HEK293 (cell line): ENCODE measurements around the gene TCF12.

ENCODE experiments used
- CTCF ChIA-PET: fragments of 350-600 bp; formaldehyde crosslinking; extraction: SDS; loops from one replicate; lab custom pipeline; 2021; ENCODE audit warnings: antibody characterized with exemption; lab: Yijun Ruan, JAX
- POLR2A ChIA-PET: fragments of 300-600 bp; formaldehyde crosslinking; extraction: SDS; loops from one replicate; lab custom pipeline; 2020; ENCODE audit warnings: antibody characterized with exemption, inconsistent platforms; lab: Yijun Ruan, JAX
- H3K27ac ChIP-seq: fragments of 200-500 bp; sonication (Bioruptor generic); 2 replicates; pipeline ENCODE4 v1.5.1; 2014; ENCODE audit warnings: low read depth, low read length, control low read depth, inconsistent platforms; ENCODE audit errors: extremely low read depth
- H3K36me3 ChIP-seq, 2 experiments: fragments of 200-500 bp in 1 of 2; sonication (Bioruptor generic) in 1 of 2; 1 replicate in 1 of 2; 2 replicates in 1 of 2; pipeline ENCODE4 v1.5.1; 2014 to 2017; ENCODE audit warnings: inconsistent platforms in 2 of 2, low read length in 2 of 2; ENCODE audit not compliant: control insufficient read depth in 2 of 2, insufficient read depth in 1 of 2
- H3K4me1 ChIP-seq: fragments of 200-500 bp; sonication (Bioruptor generic); 2 replicates; pipeline ENCODE4 v1.5.1; 2014; ENCODE audit warnings: mild to moderate bottlenecking, low read length, inconsistent platforms; ENCODE audit not compliant: control insufficient read depth, insufficient read depth
- H3K4me3 ChIP-seq: 2 replicates; pipeline ENCODE4 v1.5.1; 2011; ENCODE audit warnings: low read depth, mild to moderate bottlenecking, control low read depth, low read length, moderate library complexity
- H3K9me3 ChIP-seq: fragments of 200-500 bp; sonication (Bioruptor generic); 2 replicates; pipeline ENCODE4 v1.5.1; 2014; ENCODE audit warnings: low read depth, low read length, inconsistent platforms; ENCODE audit not compliant: control insufficient read depth, insufficient read depth
- BCL11B ChIP-seq: fragments of 450-650 bp; formaldehyde crosslinking; IDR thresholded peaks from 2 replicates; pipeline ENCODE4 v1.5.1; 2016; ENCODE audit warnings: low read depth, missing biosample characterization, missing genetic modification characterization
- EGR2 ChIP-seq: fragments of 450-650 bp; formaldehyde crosslinking; IDR thresholded peaks from 2 replicates; pipeline ENCODE4 v1.5.1; 2016; ENCODE audit warnings: low read depth, missing biosample characterization, missing genetic modification characterization
- FEZF1 ChIP-seq: fragments of 450-650 bp; formaldehyde crosslinking; IDR thresholded peaks from 2 replicates; pipeline ENCODE4 v1.5.1; 2016; ENCODE audit warnings: missing biosample characterization, missing genetic modification characterization
- GLIS1 ChIP-seq: fragments of 450-650 bp; formaldehyde crosslinking; IDR thresholded peaks from 2 replicates; pipeline ENCODE4 v1.5.1; 2016; ENCODE audit warnings: missing biosample characterization, missing genetic modification characterization
- HOXA7 ChIP-seq: sonication (generic); formaldehyde crosslinking; IDR thresholded peaks from 2 replicates; pipeline ENCODE4 v1.8.1; 2022; ENCODE audit warnings: missing genetic modification reagents, borderline replicate concordance
- SALL2 ChIP-seq: fragments of 450-650 bp; formaldehyde crosslinking; IDR thresholded peaks from 2 replicates; pipeline ENCODE4 v1.5.0; 2017; ENCODE audit warnings: missing biosample characterization, mild to moderate bottlenecking, missing genetic modification characterization, borderline replicate concordance
- SP3 ChIP-seq: fragments of 450-650 bp; formaldehyde crosslinking; IDR thresholded peaks from 2 replicates; pipeline ENCODE4 v1.5.1; 2016; ENCODE audit warnings: missing biosample characterization, missing genetic modification characterization
- ZNF140 ChIP-seq: fragments of 450-650 bp; formaldehyde crosslinking; IDR thresholded peaks from 2 replicates; pipeline ENCODE4 v1.5.1; 2016; ENCODE audit warnings: missing biosample characterization, missing genetic modification characterization
- ZNF174 ChIP-seq: fragments of 450-650 bp; formaldehyde crosslinking; IDR thresholded peaks from 2 replicates; pipeline ENCODE4 v1.5.0; 2017; ENCODE audit warnings: missing biosample characterization, mild to moderate bottlenecking, missing genetic modification characterization
- ZNF214 ChIP-seq: fragments of 450-650 bp; formaldehyde crosslinking; IDR thresholded peaks from 2 replicates; pipeline ENCODE4 v1.5.1; 2017; ENCODE audit warnings: missing biosample characterization, mild to moderate bottlenecking, missing genetic modification characterization, borderline replicate concordance
- ZNF324 ChIP-seq: fragments of 450-650 bp; formaldehyde crosslinking; IDR thresholded peaks from 2 replicates; pipeline ENCODE4 v1.5.1; 2016; ENCODE audit warnings: missing biosample characterization, missing genetic modification characterization
- ZNF510 ChIP-seq: fragments of 450-650 bp; formaldehyde crosslinking; IDR thresholded peaks from 2 replicates; pipeline ENCODE4 v1.5.1; 2018; ENCODE audit warnings: mild to moderate bottlenecking, missing genetic modification characterization, missing biosample characterization; ENCODE audit not compliant: insufficient replicate concordance
- ZNF514 ChIP-seq: fragments of 450-650 bp; formaldehyde crosslinking; IDR thresholded peaks from 2 replicates; pipeline ENCODE4 v1.5.1; 2016; ENCODE audit warnings: missing biosample characterization, missing genetic modification characterization
- ZNF600 ChIP-seq: fragments of 450-650 bp; formaldehyde crosslinking; IDR thresholded peaks from 2 replicates; pipeline ENCODE4 v1.5.1; 2016; ENCODE audit warnings: missing biosample characterization, missing genetic modification characterization
- ZNF623 ChIP-seq: fragments of 450-650 bp; formaldehyde crosslinking; IDR thresholded peaks from 2 replicates; pipeline ENCODE4 v1.5.1; 2016; ENCODE audit warnings: missing biosample characterization, missing genetic modification characterization
- ZNF658 ChIP-seq: fragments of 450-650 bp; formaldehyde crosslinking; IDR thresholded peaks from 2 replicates; pipeline ENCODE4; 2016; ENCODE audit warnings: missing biosample characterization, missing genetic modification characterization
- ZNF830 ChIP-seq: fragments of 450-650 bp; IDR thresholded peaks from 2 replicates; pipeline ENCODE4 v1.5.0; 2018; ENCODE audit warnings: missing biosample characterization, missing genetic modification characterization, low read depth, mild to moderate bottlenecking, moderate library complexity
- ZNF843 ChIP-seq: fragments of 450-650 bp; formaldehyde crosslinking; IDR thresholded peaks from 2 replicates; pipeline ENCODE4 v1.5.1; 2016; ENCODE audit warnings: missing biosample characterization, missing genetic modification characterization
- ZXDB ChIP-seq: fragments of 450-650 bp; formaldehyde crosslinking; IDR thresholded peaks from 2 replicates; pipeline ENCODE4 v1.5.1; 2016; ENCODE audit warnings: missing biosample characterization, missing genetic modification characterization
- TF ChIP-seq, protein P1 (sequence below): fragments of 450-650 bp; formaldehyde crosslinking; IDR thresholded peaks from 2 replicates; pipeline ENCODE4 v1.5.1; 2016; ENCODE audit warnings: missing biosample characterization, missing genetic modification characterization
- TF ChIP-seq, protein P2 (sequence below): fragments of 450-650 bp; formaldehyde crosslinking; IDR thresholded peaks from 2 replicates; pipeline ENCODE4 v1.5.1; 2017; ENCODE audit warnings: missing biosample characterization, mild to moderate bottlenecking, missing genetic modification characterization, moderate library complexity
- TF ChIP-seq, protein P3 (sequence below): fragments of 450-650 bp; formaldehyde crosslinking; conservative IDR thresholded peaks from 2 replicates; pipeline ENCODE4 v1.5.1; 2016; ENCODE audit warnings: low read depth, missing biosample characterization, missing genetic modification characterization
- TF ChIP-seq, protein P4 (sequence below): fragments of 450-650 bp; formaldehyde crosslinking; IDR thresholded peaks from 2 replicates; pipeline ENCODE4 v1.5.1; 2016; ENCODE audit warnings: missing biosample characterization, missing genetic modification characterization

TCF12 gene

DNA sequence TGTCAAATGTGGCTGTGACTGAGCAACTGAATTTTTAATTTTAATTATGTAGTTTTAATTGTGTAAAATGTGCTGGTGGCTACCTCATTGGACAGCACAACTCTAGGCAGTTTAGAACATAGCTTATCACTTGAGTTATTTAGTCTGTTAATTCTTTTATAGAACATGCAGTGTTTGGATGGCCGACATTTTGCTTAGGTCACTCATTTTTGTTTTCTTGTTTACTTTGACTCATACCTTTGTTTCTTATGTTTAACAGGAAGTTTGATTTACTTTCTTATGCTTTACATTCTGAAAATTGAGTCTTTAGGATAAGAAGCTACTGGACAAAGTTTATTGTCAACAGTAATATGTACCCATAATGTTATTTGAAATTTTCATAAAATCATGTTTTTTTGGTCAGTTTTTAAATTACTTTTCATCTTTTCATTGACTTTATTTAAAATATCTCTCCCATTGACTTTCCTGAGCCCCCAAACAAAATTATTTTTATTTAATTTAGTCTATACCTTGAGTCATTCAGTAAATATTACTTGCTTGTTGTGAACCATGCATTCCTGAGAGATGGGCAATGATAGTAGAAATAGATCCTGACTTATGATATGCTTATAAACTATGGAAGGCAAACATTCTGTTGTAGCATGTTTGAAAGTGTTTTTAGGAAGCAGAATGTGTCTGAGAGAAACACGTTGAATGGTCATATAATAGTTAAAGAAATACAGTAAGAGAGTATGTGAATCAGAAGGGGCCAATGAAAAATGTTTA is 60.6 kb downstream of the TCF12 start:
- Histone ChIP-seq H3K27ac (no peak overlapping the region), H3K4me3 (no peak overlapping the region)
- POLR2A ChIA-PET, result no interaction called here
- TF ChIP-seq ZNF830, result no peak
- TF ChIP-seq SP3 (tag by site-specific recombination), result no peak
- no peak for TF ChIP-seq ZNF174 (tag by site-specific recombination)
- TF ChIP-seq ZNF324 (tag by site-specific recombination), result no peak
- TF ChIP-seq GLIS1 (tag by site-specific recombination), result no peak
- TF ChIP-seq ZNF140 (tag by site-specific recombination), result no peak
- no peak for TF ChIP-seq HOXA7
- TF ChIP-seq, protein P1, sequence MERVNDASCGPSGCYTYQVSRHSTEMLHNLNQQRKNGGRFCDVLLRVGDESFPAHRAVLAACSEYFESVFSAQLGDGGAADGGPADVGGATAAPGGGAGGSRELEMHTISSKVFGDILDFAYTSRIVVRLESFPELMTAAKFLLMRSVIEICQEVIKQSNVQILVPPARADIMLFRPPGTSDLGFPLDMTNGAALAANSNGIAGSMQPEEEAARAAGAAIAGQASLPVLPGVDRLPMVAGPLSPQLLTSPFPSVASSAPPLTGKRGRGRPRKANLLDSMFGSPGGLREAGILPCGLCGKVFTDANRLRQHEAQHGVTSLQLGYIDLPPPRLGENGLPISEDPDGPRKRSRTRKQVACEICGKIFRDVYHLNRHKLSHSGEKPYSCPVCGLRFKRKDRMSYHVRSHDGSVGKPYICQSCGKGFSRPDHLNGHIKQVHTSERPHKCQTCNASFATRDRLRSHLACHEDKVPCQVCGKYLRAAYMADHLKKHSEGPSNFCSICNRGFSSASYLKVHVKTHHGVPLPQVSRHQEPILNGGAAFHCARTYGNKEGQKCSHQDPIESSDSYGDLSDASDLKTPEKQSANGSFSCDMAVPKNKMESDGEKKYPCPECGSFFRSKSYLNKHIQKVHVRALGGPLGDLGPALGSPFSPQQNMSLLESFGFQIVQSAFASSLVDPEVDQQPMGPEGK (tag by site-specific recombination), result no peak
- no peak for TF ChIP-seq ZXDB (tag by site-specific recombination)
- no peak for TF ChIP-seq ZNF514
- TF ChIP-seq SALL2 (tag by site-specific recombination), result no peak
- no peak for TF ChIP-seq ZNF623
- no peak for TF ChIP-seq FEZF1
- TF ChIP-seq, protein P2, sequence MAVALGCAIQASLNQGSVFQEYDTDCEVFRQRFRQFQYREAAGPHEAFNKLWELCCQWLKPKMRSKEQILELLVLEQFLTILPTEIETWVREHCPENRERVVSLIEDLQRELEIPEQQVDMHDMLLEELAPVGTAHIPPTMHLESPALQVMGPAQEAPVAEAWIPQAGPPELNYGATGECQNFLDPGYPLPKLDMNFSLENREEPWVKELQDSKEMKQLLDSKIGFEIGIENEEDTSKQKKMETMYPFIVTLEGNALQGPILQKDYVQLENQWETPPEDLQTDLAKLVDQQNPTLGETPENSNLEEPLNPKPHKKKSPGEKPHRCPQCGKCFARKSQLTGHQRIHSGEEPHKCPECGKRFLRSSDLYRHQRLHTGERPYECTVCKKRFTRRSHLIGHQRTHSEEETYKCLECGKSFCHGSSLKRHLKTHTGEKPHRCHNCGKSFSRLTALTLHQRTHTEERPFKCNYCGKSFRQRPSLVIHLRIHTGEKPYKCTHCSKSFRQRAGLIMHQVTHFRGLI (tag by site-specific recombination), result no peak
- no peak for TF ChIP-seq ZNF658
- no peak for TF ChIP-seq ZNF214 (tag by site-specific recombination)
- TF ChIP-seq BCL11B (tag by site-specific recombination), result no peak
- TF ChIP-seq, all 188 proteins: peak for 0
- Histone ChIP-seq H3K36me3 (no peaks in the 10 kb centered on the region), H3K9me3 (no peaks in the 10 kb centered on the region), H3K4me1 (no peaks in the 10 kb centered on the region; the same call in 1 of the 2 replicates)
- CTCF ChIA-PET, result interaction anchor here (0.6 to 0.7 kb wide), 2 partner anchors 31 to 322 kb away, joined by 3 to 4 read pairs; no protein-coding TSS in a partner anchor

DNA sequence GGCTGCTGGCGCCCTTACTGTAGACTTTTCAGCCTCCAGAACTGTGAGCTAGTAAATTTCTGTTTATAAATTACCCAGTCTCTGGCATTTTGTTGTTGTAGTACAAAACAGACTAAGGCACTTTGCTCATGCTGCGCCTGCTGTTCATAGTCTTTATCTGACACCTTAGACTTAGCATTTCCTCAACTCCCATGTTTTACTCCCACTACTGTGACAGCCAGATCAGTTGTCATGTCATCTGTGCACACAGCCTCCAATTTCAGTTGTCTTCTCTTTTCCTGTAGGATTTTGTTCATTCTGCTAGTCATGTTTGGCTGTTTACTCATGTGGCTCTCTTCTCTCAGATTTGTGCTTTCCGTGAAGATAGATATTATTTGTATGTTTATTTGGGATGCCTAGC is 62.0 kb downstream of the TCF12 start:
- ChIA-PET CTCF (no interaction called here), POLR2A (no interaction called here)
- Histone ChIP-seq H3K4me3 (no peak overlapping the region), H3K27ac (no peak overlapping the region), H3K4me1 (no peaks in the 10 kb centered on the region; the same call in 1 of the 2 replicates), H3K9me3 (no peaks in the 10 kb centered on the region), H3K36me3 (no peaks in the 10 kb centered on the region)
- no peak for TF ChIP-seq ZNF843 (tag by site-specific recombination)
- no peak for TF ChIP-seq ZNF600
- TF ChIP-seq, protein P3, sequence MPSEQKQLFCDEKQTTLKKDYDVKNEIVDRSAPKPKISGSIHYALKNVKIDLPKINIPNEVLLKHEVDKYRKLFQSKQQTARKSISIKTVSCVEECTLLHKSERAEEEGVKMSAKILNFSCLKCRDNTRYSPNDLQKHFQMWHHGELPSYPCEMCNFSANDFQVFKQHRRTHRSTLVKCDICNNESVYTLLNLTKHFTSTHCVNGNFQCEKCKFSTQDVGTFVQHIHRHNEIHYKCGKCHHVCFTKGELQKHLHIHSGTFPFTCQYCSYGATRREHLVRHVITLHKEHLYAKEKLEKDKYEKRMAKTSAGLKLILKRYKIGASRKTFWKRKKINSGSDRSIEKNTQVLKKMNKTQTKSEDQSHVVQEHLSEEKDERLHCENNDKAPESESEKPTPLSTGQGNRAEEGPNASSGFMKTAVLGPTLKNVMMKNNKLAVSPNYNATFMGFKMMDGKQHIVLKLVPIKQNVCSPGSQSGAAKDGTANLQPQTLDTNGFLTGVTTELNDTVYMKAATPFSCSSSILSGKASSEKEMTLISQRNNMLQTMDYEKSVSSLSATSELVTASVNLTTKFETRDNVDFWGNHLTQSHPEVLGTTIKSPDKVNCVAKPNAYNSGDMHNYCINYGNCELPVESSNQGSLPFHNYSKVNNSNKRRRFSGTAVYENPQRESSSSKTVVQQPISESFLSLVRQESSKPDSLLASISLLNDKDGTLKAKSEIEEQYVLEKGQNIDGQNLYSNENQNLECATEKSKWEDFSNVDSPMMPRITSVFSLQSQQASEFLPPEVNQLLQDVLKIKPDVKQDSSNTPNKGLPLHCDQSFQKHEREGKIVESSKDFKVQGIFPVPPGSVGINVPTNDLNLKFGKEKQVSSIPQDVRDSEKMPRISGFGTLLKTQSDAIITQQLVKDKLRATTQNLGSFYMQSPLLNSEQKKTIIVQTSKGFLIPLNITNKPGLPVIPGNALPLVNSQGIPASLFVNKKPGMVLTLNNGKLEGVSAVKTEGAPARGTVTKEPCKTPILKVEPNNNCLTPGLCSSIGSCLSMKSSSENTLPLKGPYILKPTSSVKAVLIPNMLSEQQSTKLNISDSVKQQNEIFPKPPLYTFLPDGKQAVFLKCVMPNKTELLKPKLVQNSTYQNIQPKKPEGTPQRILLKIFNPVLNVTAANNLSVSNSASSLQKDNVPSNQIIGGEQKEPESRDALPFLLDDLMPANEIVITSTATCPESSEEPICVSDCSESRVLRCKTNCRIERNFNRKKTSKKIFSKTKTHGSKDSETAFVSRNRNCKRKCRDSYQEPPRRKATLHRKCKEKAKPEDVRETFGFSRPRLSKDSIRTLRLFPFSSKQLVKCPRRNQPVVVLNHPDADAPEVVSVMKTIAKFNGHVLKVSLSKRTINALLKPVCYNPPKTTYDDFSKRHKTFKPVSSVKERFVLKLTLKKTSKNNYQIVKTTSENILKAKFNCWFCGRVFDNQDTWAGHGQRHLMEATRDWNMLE, result no peak
- TF ChIP-seq ZNF510 (tag by site-specific recombination), result no peak
- no peak for TF ChIP-seq EGR2 (tag by site-specific recombination)
- TF ChIP-seq, protein P4, sequence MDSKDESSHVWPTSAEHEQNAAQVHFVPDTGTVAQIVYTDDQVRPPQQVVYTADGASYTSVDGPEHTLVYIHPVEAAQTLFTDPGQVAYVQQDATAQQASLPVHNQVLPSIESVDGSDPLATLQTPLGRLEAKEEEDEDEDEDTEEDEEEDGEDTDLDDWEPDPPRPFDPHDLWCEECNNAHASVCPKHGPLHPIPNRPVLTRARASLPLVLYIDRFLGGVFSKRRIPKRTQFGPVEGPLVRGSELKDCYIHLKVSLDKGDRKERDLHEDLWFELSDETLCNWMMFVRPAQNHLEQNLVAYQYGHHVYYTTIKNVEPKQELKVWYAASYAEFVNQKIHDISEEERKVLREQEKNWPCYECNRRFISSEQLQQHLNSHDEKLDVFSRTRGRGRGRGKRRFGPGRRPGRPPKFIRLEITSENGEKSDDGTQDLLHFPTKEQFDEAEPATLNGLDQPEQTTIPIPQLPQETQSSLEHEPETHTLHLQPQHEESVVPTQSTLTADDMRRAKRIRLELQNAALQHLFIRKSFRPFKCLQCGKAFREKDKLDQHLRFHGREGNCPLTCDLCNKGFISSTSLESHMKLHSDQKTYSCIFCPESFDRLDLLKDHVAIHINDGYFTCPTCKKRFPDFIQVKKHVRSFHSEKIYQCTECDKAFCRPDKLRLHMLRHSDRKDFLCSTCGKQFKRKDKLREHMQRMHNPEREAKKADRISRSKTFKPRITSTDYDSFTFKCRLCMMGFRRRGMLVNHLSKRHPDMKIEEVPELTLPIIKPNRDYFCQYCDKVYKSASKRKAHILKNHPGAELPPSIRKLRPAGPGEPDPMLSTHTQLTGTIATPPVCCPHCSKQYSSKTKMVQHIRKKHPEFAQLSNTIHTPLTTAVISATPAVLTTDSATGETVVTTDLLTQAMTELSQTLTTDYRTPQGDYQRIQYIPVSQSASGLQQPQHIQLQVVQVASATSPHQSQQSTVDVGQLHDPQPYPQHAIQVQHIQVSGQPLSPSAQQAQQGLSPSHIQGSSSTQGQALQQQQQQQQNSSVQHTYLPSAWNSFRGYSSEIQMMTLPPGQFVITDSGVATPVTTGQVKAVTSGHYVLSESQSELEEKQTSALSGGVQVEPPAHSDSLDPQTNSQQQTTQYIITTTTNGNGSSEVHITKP (tag by site-specific recombination), result no peak
